GM18909 (cell line): ENCODE measurements around the gene RHOJ.

Experiments
- ATAC-seq: cut with Tn5 transposase; IDR thresholded peaks from one replicate; pipeline ENCODE4 v1.9.1; 2021; ENCODE audit warnings: mild to moderate bottlenecking; ENCODE audit not compliant: unreplicated experiment, poor library complexity

Gene RHOJ

DNA sequence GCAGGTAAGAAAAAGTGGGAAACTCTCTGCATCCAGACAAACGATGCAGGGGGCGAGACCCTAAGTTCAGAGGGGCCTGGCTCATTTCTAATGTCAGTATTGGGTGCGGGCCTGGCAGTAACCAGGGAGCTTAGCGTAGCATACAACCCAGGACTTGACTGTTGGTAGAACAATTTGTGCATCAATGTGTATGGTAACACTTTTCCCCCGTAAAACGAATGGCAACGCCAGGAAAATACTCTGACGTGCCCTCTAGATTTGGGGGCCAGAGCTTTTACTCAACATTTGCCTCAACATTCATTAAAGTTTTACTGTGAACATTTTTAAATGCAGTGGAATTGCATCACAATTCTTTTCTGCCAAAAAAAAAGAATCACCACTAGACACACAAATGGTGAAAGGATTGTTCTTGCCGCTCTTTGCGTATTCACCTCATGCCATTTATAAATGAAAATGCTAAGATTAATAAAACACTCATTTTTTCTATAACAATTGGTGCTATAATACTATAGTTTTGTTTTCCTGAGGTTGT, 867 bp downstream of the RHOJ start:
- ATAC-seq: no peak

DNA sequence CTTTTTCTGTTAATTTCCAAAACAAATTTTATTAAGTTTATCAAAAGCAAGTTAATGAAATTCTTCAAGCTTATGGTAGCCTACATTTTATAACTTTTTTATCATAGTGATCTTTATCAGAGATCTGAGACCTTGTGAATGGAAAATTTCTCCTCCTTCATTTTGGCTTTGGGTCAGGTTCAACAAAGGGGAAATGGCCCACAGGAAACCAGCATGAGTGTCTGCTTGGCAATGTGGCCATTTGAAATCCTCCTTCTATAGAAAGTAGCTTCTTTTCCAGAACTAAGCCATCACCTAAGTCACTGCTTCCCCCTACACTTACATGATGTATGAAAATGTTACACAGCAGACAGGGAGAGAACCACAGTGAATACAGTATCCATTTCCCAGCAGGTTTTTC, 1.6 kb downstream of the RHOJ start:
- ATAC-seq: no peak

DNA sequence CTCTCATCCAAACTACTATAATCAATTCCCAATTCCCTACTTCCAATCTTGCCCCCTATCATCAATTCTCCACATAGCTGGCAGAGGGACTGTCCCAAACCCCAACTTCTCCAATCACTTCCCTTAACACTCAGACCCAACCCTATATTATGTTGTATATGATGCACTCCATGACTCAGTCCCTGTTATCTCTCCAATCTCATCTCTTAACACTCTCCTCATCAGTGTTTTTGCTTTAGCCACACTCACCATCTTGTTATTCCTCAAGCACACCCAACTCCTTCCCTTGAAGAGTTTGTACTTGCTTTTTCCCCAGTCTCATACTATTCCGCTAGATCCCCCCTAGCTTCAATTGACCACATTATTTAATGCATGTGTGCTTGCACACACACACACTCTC, 4.9 kb downstream of the RHOJ start:
- ATAC-seq: no peak

DNA sequence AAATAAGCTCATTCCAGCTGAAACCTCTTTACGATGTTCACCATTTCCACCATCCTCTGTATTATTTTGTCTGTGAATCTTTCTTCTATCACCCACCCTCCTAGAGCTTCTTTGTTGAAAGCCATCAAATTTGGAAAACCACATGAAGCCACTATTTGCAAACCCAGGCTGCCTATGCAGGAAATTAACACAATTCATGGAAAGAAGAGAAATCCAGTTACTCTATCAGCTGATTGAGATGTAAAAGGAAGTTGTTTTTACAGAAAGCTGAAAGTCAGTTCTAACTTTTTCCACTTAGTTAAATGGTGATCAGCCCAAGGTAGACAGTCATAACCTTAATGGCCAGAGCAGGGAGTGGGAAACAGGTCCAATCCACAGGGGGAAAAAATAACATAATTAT, 6.6 kb downstream of the RHOJ start:
- ATAC-seq: no peak

DNA sequence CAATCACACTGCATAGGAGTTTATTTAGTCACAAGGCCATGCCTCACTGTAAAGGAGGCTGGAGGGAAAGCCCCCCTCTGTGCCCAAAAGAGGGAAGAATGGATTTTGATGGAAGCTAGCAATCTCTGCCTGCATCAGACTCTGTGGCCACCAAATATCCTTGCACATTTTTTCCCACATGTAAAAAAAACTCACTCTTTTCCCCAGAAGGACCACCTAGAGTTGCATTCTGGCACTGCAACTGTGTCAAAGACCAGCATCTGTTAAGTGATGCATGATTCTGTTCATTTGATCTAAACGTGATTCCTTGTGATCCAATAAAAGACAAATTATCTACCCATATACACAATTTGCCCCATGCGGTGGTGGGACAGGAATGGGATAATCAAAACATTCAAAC, 8.0 kb downstream of the RHOJ start:
- ATAC-seq: no peak

DNA sequence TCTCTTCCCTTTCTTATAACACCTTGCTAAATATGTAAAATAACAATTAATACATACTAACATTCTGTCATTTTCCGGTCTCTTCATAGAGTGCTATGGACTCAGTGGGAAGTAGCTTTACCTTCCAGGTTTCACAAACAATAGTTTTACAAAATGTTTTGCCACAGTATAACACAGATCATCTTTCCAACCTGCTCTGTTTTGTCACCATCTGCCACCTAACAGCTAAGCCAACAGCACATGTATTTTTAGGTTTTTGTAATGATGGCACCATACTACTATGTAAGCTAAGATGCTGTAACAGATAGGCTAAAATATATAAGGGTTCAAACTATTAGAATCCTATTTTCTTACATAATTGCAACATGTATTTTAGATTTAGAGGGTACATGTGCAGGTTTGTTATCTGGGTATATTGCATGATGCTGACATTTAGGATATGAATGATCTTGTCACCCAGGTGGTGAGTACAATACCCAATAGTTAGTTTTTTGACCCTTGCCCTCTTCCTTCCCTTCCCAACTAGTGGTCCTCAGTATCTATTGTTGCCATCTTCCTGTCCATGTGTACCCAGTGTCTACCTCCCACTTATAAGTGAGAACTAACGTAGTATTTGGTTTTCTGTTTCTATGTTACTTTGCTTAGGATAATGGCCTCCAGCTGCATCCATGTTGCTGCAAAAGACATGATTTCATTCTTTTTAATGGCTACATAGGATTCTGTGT, 8.7 kb downstream of the RHOJ start:
- no peak for ATAC-seq

DNA sequence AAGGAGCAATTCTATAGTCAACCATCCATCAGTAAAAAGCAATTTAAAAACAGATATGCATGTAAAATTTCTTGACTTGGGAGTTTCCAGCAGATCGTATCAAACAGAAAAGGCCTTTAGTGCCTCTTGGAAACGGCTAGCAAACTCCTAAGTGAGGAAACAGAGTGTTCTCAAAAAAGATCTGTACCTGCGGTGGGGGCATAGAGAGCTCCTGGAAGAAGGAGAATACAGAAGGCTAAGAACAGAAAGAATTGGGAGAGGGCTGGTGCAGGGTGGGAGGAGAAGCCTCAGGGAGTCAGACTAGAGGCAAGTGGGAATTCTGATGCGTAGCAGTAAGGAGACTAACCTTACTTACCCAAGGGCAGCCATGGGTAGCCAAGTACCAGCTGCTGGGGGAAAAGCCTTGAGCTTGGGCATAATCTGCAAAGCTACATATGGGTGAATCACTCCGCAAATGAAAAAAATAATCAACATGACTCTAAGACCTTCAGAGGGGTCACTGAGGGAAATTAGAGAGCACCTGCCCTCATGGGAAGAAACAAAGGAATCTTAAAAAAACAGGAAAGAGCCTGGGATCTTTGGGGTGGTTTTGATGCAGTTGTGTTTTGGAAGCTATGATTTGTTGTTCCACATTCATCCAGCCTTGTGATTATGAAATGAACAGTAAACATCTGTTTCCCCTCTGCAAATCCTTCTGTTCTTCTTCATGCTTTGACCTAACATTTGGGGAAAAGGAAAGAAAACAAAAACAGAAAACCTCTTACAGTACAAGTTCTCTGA, 10.4 kb downstream of the RHOJ start:
- no peak for ATAC-seq

DNA sequence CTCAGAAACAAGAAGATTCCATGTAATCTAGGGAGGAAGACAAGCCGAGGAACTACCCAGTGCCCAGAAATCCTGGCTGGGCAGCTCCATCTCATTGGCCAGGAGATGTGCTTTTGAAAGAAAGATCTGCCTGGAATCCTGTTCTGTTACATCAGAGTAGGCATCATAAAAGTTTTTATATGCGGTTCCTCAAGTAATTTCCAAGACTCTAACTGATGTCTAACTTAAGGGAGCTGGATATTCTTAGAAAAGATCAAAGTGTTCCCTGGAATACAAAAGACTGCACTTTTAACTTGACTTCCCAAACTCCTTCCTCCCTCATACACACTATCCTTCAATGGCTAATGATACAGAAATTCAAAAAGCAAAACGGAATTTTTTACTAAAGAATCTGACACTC, 16.3 kb downstream of the RHOJ start:
- ATAC-seq: no peak

DNA sequence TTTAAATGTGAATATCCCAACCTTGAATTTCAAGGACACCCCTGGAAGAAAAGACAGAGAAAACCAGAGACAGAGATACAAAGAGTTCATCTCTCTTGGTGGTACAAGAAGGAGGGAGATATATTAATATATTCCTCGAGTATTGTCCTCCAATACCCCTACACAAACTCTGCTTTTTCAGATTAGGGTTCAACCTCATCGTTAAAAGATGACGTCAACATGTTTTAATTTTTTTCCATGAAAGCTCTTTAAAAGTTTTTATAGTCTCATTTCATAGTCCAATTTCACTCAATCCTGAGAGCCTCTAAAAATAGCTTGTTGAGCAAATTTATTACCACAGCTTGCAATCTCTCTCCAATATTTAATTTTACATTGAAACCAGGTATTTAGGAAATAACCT, 19.4 kb downstream of the RHOJ start:
- no peak for ATAC-seq

DNA sequence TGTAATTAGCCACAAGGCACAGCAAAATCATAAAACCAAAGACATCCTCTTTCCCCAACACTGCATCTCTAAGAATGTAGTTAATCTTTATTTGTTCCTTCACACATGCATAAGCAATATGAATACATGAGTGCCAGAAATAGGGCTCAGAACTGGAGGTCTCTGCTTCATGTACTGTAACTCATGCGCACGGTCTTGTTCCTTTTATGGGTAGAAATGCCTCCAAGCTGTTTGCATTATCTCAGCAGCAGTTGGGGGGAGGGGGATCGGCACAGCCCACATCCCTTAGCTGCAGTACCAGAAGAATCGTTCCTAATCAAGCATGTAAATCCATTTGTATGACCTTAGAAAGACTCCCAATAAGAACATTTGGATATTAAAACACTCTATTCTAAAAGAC, 20.0 kb downstream of the RHOJ start:
- ATAC-seq: no peak

DNA sequence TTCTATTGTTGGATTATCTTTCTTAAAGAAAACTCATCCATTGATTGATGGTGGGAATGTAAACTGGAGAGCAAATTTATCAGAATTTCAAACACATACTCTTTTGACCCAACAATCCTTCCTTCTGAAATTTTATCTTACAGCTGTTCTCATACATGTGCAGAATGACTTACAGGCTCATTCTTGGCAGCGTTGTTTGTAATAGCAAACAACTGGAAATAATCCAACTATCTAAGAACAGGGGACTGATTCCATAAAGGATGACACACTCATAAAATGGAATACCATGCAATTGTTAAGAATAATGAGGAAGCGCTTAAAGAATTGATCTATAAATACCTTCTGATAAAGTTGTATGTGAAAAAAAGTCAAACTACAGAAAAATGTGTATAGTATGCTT, 24.0 kb downstream of the RHOJ start:
- ATAC-seq: no peak

DNA sequence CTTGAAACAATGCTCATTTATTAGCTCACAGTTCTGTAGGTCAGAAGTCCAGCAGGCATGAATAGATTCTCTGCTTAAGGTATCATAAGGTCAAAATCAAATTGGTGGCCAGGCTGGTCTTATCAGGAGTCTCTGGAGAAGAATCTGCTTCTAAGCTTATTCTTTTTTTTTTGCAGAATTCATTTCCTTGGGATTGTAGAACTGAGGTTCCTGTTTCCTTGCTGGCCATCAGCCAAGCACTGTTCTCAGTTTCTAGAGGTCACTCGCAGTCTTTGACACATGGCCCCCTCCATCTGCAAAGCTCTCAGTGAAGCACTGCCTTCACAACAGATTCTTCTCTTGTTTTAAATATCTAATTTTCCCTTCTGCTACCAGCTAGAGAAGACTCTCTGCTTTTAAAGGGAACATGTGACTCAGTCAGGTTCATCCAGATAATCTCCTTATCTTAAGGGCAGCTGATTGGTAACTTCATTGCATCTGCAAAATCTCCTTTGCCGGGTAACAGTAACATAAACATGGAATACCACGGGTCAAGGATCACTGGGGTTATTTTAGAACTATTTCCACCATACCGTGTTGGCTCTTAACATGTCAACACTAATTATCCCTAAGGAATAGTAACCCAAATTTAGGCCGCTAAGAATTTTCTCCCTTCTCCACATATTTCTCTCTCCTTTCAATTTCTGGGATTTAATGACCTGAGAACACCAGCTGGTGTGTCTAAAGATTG, 25.3 kb downstream of the RHOJ start:
- no peak for ATAC-seq

DNA sequence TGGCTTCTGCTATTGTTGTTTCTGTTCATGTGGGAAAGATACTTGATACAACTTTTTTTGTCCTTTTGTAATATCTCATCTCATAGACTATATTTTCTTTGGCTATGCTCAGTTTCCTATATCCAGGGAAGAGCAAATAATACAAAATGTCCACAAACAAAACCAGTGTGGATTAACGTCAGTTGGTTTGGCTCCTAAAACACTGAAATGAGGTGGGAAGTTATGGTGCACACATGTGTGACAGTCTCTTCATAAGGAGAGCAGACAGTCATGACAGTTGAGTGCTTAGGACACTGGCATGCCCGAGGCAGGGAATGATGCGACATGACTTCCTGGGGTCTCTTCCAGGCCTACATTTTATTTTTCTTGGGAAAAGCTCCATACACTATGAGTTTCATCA, 27.5 kb downstream of the RHOJ start:
- no peak for ATAC-seq

DNA sequence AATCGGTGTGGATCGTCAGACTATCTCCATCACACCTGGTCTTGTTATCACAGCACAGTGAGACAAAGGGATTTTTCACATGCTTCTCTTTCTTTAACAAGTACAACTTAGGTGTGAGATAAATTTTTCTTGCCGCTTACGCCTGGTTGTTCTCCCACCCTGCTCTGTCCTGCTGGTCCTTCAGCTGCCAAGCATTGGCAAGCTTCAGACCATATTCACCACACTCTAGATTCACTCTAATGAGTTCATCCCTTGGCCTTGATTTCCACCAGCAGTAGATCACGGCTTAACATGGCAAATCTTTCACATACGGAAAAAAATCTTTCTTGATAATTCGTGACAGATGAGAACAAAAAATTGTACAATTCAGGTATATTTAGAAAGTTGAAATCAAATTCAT, 33.5 kb downstream of the RHOJ start:
- ATAC-seq: no peak

DNA sequence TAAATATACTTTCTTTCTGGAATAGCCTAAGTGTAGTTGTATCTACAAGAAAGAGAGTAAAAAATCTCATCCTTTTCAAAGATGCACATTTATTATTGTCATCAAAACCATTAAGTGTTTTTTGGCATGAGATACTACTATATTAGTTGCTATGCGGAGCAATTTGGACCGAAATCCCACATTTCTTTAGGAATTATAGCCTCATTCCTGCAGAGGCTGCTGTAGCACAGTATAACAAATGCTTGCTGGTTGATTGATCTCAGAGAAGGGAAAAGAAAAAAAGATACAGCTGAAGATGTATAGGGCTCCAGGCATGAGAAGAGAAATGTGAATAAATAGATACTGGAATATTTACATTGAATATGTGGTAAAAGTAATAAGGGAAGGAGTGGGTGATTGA, 36.0 kb downstream of the RHOJ start:
- ATAC-seq: no peak

DNA sequence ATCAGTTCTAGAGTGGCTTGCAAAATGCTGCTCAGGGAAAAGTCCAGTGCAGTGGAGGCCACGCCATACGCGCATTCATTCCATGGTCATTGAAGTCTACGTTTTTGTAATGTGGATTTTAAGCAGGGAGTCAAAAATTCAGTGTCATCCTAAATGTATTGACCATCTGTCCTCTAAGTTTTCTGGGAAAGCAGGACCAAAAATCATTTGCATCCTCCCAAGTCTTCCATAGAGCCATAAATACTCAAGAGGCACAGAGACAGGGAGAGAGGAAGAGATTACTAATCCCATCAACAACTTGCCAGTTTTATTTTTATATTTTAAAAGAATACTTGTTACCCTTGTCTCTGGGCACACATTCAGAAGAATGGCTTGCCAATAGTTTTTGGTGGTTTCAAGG, 36.9 kb downstream of the RHOJ start:
- no peak for ATAC-seq

DNA sequence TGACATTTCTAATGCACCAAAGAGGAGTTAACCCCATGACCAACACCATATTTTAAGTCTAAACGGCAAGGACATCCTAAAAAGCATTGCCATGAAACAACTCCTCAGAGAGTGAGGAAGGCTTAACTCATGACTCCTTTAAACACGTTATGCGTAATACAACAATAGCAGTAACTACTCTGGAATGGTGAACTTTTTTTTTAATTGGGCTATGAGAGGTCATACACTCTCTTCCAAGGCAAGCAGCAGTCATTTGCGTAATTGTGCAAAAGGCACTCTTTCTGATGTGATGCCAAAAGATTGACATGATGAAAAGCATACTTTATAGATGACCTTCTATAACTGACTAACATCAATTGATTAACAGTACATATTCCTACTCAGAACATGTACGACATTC, 39.4 kb downstream of the RHOJ start:
- no peak for ATAC-seq

DNA sequence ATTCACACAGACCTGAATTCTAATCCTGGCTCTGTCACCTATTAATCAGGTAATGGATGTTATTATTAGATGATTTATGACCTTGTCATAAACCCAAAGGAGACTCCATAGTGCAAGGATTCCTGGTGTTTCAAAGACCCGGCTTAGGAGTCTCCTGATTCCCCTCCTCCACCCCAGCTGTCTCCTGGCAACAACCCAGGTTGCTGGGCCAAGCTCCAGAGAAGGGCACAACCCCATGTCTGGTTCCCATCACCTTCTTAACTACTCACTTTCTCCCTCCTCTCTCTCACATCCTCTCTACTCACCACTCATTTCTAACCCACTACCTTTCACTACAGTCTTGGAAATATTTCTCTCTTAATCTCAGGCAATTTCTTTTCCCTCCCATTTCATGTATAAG, 41.6 kb downstream of the RHOJ start:
- no peak for ATAC-seq

DNA sequence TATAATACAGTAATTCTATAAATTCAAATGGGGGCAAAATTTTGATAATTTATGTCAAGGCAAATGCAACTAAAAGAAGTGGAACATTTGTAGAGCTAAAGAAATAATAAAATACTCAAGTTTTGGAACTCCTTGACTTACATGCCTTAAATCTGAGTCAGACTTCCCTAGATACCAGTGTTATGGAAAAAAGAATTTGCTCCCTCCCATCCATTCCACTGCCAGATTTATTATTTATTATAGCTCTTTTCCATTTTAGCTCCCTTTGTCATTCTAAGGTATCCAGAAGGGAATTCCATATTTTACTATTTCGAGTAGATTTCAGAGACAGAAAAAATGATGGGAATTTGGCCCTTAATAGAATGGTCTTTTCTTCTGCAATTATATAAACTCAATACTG, 44.0 kb downstream of the RHOJ start:
- ATAC-seq: no peak

DNA sequence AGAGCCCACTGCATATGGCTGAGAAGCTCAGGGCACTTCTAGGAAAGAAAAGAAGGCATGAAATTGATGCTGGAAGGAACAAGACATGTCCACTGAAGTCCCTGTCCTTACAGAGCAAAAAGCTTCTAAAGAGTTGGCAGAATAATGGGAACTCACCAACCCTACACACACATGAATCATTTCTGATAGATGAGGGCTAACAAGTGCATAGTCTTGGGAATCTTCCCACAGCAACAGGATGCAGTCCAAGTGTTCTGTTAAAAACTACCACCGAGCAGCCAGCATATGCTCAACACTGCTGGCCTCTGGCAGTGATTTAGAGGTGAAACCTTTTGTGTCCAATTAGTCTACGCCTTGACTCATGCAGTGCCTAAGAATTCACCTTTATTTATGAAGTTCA, 44.8 kb downstream of the RHOJ start:
- ATAC-seq: no peak

DNA sequence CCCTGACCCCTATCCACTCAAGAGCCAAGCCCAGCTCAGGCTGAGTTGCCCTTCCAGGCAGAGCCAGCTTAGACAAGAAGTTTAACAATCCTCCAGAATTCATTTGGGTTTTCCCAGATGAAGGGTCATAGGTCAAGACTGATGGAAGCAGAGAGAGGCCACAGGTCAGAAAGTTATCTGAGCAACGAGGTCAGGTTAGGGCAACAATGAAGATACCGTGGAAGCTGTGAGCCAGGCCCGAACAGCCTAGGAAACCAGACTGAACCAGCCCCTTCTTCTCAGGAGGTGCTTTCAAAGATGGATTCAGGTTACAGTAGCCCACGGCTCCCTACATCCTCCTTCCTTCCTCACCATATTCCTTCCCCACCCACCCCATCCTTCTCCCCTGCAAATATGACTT, 53.1 kb downstream of the RHOJ start:
- ATAC-seq: no peak
